Erythroblast (primary cell): ENCODE results near the gene AHCYL2.

Experiments used
- GATA1 ChIP-seq: IDR thresholded peaks from 2 replicates; pipeline ENCODE4 v1.6.1; 2011; ENCODE audit warnings: low read depth, mild to moderate bottlenecking, control low read depth, low read length, moderate library complexity
- POLR2A ChIP-seq: IDR thresholded peaks from 2 replicates; pipeline ENCODE4 v1.6.1; 2011; ENCODE audit warnings: mild to moderate bottlenecking, low read length

GRCh38 chr7:129189661-129190310 lies 35.0 kb upstream of the AHCYL2 start:
- TF ChIP-seq POLR2A, result no peak
- TF ChIP-seq GATA1, result no peak
